BJ (cell line): Measurements from ENCODE around the gene PRCP. TPM values are rescaled to one million over a fixed set of nuclear protein-coding genes. Genes with fewer than 3 reads are reported as not detected.

ENCODE experiments used
- CTCF ChIA-PET: fragments of 350-600 bp; formaldehyde crosslinking; extraction: SDS; loops from one replicate; lab custom pipeline; 2021; ENCODE audit warnings: antibody characterized with exemption, inconsistent platforms; lab: Yijun Ruan, JAX
- POLR2A ChIA-PET: fragments of 300-600 bp; sonication (Branson Sonifier 250); formaldehyde crosslinking; extraction: SDS; loops from one replicate; lab custom pipeline; 2021; ENCODE audit warnings: antibody characterized with exemption; lab: Charles Lee
- DNase-seq: peaks from one replicate; pipeline ENCODE4 v3.0.0-alpha.2; 2011; ENCODE audit warnings: low read depth
- H3K27me3 ChIP-seq: 2 replicates; pipeline ENCODE4 v1.6.0; 2011; ENCODE audit warnings: low read length; ENCODE audit not compliant: control insufficient read depth, insufficient read depth
- H3K36me3 ChIP-seq: 2 replicates; pipeline ENCODE4 v1.5.1; 2011; ENCODE audit warnings: low read length; ENCODE audit not compliant: control insufficient read depth, insufficient read depth
- H3K4me3 ChIP-seq: 2 replicates; pipeline ENCODE4 v1.5.1; 2011; ENCODE audit warnings: low read depth, mild to moderate bottlenecking, control low read depth, low read length
- CTCF ChIP-seq: IDR thresholded peaks from 2 replicates; pipeline ENCODE4 v1.5.1; 2011; ENCODE audit warnings: low read depth, mild to moderate bottlenecking, control low read depth, inconsistent platforms, low read length, moderate library complexity; ENCODE audit not compliant: insufficient read depth
- polyA plus RNA-seq: library from polyadenylated mRNA; depleted of rRNA; stranded (reverse); fragments of >200 nt; gene quantifications from 2 replicates; pipeline ENCODE4 v1.2.3, GENCODE V29; 2011

Gene PRCP
- polyA plus RNA-seq, 1 experiment = 62.0 TPM

- Histone ChIP-seq H3K27me3 (no peaks in the 10 kb centered on the region), H3K36me3 (no peaks in the 10 kb centered on the region), H3K4me3 (no peak overlapping the region)
- CTCF ChIA-PET = interaction anchor here (1.1 to 2.4 kb wide), 3 partner anchors 12 to 36 kb away, joined by 3 to 14 read pairs (median 6); no protein-coding TSS in a partner anchor
- POLR2A ChIA-PET = no interaction called here
- no peak for TF ChIP-seq CTCF
- DNase-seq = no peak
Measured at GRCh38 chr11:82787981-82788380, 112.2 kb downstream of the PRCP start.

GRCh38 chr11:82786836-82787235 is 113.4 kb downstream of the PRCP start:
- CTCF ChIA-PET = interaction anchor here (1.0 kb wide), 1 partner anchor 11 kb away, joined by 6 read pairs; no protein-coding TSS in a partner anchor
- TF ChIP-seq CTCF = no peak
- no peak for DNase-seq

DNA sequence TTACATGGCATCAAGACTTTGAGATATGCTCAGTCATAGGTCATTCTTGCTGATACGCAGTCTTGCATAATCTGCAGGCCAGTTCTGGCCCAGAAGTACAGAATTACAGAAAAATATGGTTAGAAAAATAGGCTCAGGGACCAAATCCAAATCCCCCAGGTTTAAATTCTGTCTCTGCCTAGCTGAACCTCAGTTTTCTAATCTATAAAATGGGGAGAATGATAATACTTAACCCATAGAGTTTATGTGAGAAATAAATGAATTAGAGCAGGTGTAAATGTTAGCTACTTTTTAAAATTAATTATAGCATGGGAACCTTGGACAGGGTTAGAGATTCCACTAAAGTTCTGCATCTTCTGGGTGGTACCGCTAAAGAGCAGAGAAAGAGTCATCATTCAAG is 114.2 kb downstream of the PRCP start:
- Histone ChIP-seq H3K27me3 (no peaks in the 10 kb centered on the region), H3K36me3 (no peaks in the 10 kb centered on the region), H3K4me3 (no peak overlapping the region)
- ChIA-PET CTCF (interaction anchor here (0.9 kb wide), 1 partner anchor 10 kb away, joined by 3 read pairs; no protein-coding TSS in a partner anchor), POLR2A (no interaction called here)
- no peak for DNase-seq
- no peak for TF ChIP-seq CTCF

More at GRCh38 chr11:82786836-82787235, 113.4 kb downstream of the PRCP start:
- POLR2A ChIA-PET = no interaction called here
- H3K27me3 ChIP-seq = no peaks in the 10 kb centered on the region
- H3K36me3 ChIP-seq = no peaks in the 10 kb centered on the region
- no peak overlapping the region for H3K4me3 ChIP-seq

DNA sequence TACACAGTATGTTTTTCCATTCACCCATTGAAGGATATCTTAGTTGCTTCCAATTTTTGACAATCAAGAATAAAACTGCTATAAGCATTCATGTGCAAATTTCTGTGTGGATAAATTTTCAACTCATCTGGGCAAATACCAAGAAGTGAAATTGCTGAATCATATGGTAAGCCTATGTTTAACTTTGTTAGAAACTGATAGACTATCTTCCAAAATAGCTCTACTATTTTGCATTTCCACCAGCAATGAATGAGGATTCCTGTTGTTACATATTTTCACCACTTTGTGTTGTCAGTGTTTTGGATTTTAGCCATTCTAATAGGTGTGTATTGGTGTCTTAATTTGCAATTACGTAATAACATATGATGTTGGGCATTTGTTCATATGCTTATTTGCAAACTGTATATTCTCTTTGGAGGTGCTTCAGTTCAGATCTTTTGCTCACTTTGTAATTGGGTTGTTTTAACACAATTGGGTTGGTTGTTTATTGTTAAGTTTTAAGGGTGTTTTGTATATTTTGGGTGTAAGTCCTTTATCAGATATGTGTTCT is 117.3 kb downstream of the PRCP start:
- no peak overlapping the region for H3K4me3 ChIP-seq
- no peak for DNase-seq
- no peaks in the 10 kb centered on the region for H3K27me3 ChIP-seq
- no peak for TF ChIP-seq CTCF
- ChIA-PET POLR2A (no interaction called here), CTCF (no interaction called here)
- H3K36me3 ChIP-seq = no peaks in the 10 kb centered on the region

- ChIA-PET CTCF (interaction anchor here (0.8 kb wide), 1 partner anchor 9 kb away, joined by 3 read pairs; no protein-coding TSS in a partner anchor), POLR2A (no interaction called here)
- H3K4me3 ChIP-seq = no peak overlapping the region
- no peaks in the 10 kb centered on the region for H3K27me3 ChIP-seq
- no peak for DNase-seq
- H3K36me3 ChIP-seq = no peaks in the 10 kb centered on the region
- no peak for TF ChIP-seq CTCF
Measured at GRCh38 chr11:82778776-82779175, 121.5 kb downstream of the PRCP start.
